Measurements from ENCODE around the gene SPANXN5.

GRCh38 chrX:52830551-52830950 lies 33.3 kb upstream of the SPANXN5 start:
- TF ChIP-seq CTCF (conservative IDR thresholded peaks at IDR 0.05; ENCODE audit: low read length) (no peak), EZH2phosphoT487 (IDR thresholded peaks at IDR 0.05; ENCODE audit: borderline replicate concordance, low read depth, low read length) (no peak)
